HEK293 (cell line): Measurements from ENCODE around the gene FBXW2.

Source experiments
- CTCF ChIA-PET: fragments of 350-600 bp; formaldehyde crosslinking; extraction: SDS; loops from one replicate; lab custom pipeline; 2021; ENCODE audit warnings: antibody characterized with exemption; lab: Yijun Ruan, JAX
- POLR2A ChIA-PET: fragments of 300-600 bp; formaldehyde crosslinking; extraction: SDS; loops from one replicate; lab custom pipeline; 2020; ENCODE audit warnings: antibody characterized with exemption, inconsistent platforms; lab: Yijun Ruan, JAX
- H3K27ac ChIP-seq: fragments of 200-500 bp; sonication (Bioruptor generic); 2 replicates; pipeline ENCODE4 v1.5.1; 2014; ENCODE audit warnings: low read depth, low read length, control low read depth, inconsistent platforms; ENCODE audit errors: extremely low read depth
- H3K36me3 ChIP-seq, 2 experiments: fragments of 200-500 bp in 1 of 2; sonication (Bioruptor generic) in 1 of 2; 1 replicate in 1 of 2; 2 replicates in 1 of 2; pipeline ENCODE4 v1.5.1; 2014 to 2017; ENCODE audit warnings: inconsistent platforms in 2 of 2, low read length in 2 of 2; ENCODE audit not compliant: control insufficient read depth in 2 of 2, insufficient read depth in 1 of 2
- H3K4me1 ChIP-seq: fragments of 200-500 bp; sonication (Bioruptor generic); 2 replicates; pipeline ENCODE4 v1.5.1; 2014; ENCODE audit warnings: mild to moderate bottlenecking, low read length, inconsistent platforms; ENCODE audit not compliant: control insufficient read depth, insufficient read depth
- H3K4me3 ChIP-seq: 2 replicates; pipeline ENCODE4 v1.5.1; 2011; ENCODE audit warnings: low read depth, mild to moderate bottlenecking, control low read depth, low read length, moderate library complexity
- H3K9me3 ChIP-seq: fragments of 200-500 bp; sonication (Bioruptor generic); 2 replicates; pipeline ENCODE4 v1.5.1; 2014; ENCODE audit warnings: low read depth, low read length, inconsistent platforms; ENCODE audit not compliant: control insufficient read depth, insufficient read depth
- GFI1B ChIP-seq: fragments of 450-650 bp; formaldehyde crosslinking; IDR thresholded peaks from 2 replicates; pipeline ENCODE4 v1.5.1; 2016; ENCODE audit warnings: missing biosample characterization, missing genetic modification characterization
- OVOL3 ChIP-seq: fragments of 450-650 bp; formaldehyde crosslinking; IDR thresholded peaks from 2 replicates; pipeline ENCODE4 v1.5.1; 2016; ENCODE audit warnings: missing biosample characterization, missing genetic modification characterization
- ZBTB11 ChIP-seq: fragments of 450-650 bp; formaldehyde crosslinking; conservative IDR thresholded peaks from 2 replicates; pipeline ENCODE4 v1.5.1; 2016; ENCODE audit warnings: low read depth, missing biosample characterization, missing genetic modification characterization
- ZBTB21 ChIP-seq: fragments of 450-650 bp; formaldehyde crosslinking; IDR thresholded peaks from 2 replicates; pipeline ENCODE4 v1.5.1; 2017; ENCODE audit warnings: missing biosample characterization, missing genetic modification characterization
- ZNF148 ChIP-seq: fragments of 450-650 bp; formaldehyde crosslinking; IDR thresholded peaks from 2 replicates; pipeline ENCODE4 v1.5.0; 2017; ENCODE audit warnings: missing biosample characterization, missing genetic modification characterization, borderline replicate concordance
- ZNF23 ChIP-seq: fragments of 450-650 bp; formaldehyde crosslinking; IDR thresholded peaks from 2 replicates; pipeline ENCODE4 v1.5.1; 2016; ENCODE audit warnings: missing biosample characterization, missing genetic modification characterization, borderline replicate concordance
- ZNF248 ChIP-seq: fragments of 450-650 bp; formaldehyde crosslinking; IDR thresholded peaks from 2 replicates; pipeline ENCODE4 v1.5.1; 2017; ENCODE audit warnings: missing biosample characterization, missing genetic modification characterization
- ZNF416 ChIP-seq: fragments of 450-650 bp; formaldehyde crosslinking; IDR thresholded peaks from 2 replicates; pipeline ENCODE4 v1.5.1; 2016; ENCODE audit warnings: missing biosample characterization, missing genetic modification characterization
- ZNF473 ChIP-seq: fragments of 450-650 bp; formaldehyde crosslinking; IDR thresholded peaks from 2 replicates; pipeline ENCODE4 v1.5.1; 2017; ENCODE audit warnings: missing biosample characterization, missing genetic modification characterization
- ZNF596 ChIP-seq: fragments of 450-650 bp; IDR thresholded peaks from 2 replicates; pipeline ENCODE4 v1.5.0; 2018; ENCODE audit warnings: missing biosample characterization, mild to moderate bottlenecking, missing genetic modification characterization, moderate library complexity
- ZNF626 ChIP-seq: fragments of 450-650 bp; sonication (Bioruptor Pico); formaldehyde crosslinking; IDR thresholded peaks from 2 replicates; pipeline ENCODE4 v1.5.1; 2018; ENCODE audit warnings: missing biosample characterization, missing genetic modification characterization, inconsistent platforms
- ZNF654 ChIP-seq: fragments of 450-650 bp; formaldehyde crosslinking; IDR thresholded peaks from 2 replicates; pipeline ENCODE4 v1.5.1; 2016; ENCODE audit warnings: low read depth, missing biosample characterization, missing genetic modification characterization
- ZNF747 ChIP-seq: fragments of 450-650 bp; formaldehyde crosslinking; IDR thresholded peaks from 2 replicates; pipeline ENCODE4 v1.5.1; 2016; ENCODE audit warnings: missing biosample characterization, missing genetic modification characterization
- ZNF785 ChIP-seq: fragments of 450-650 bp; formaldehyde crosslinking; IDR thresholded peaks from 2 replicates; pipeline ENCODE4 v1.5.1; 2016; ENCODE audit warnings: missing biosample characterization, missing genetic modification characterization
- ZSCAN30 ChIP-seq: fragments of 450-650 bp; IDR thresholded peaks from 2 replicates; pipeline ENCODE4 v1.5.1; 2018; ENCODE audit warnings: missing biosample characterization, mild to moderate bottlenecking, missing genetic modification characterization, moderate library complexity
- TF ChIP-seq, protein P1 (sequence below): fragments of 450-650 bp; formaldehyde crosslinking; IDR thresholded peaks from 2 replicates; pipeline ENCODE4 v1.5.1; 2016; ENCODE audit warnings: missing biosample characterization, missing genetic modification characterization
- TF ChIP-seq, protein P2 (sequence below): fragments of 450-650 bp; formaldehyde crosslinking; IDR thresholded peaks from 2 replicates; pipeline ENCODE4 v1.5.1; 2016; ENCODE audit warnings: missing biosample characterization, missing genetic modification characterization, borderline replicate concordance

The FBXW2 gene

GRCh38 chr9:120737416-120738165 is 55.6 kb downstream of the FBXW2 start:
- no peaks in the 10 kb centered on the region for H3K36me3 ChIP-seq
- TF ChIP-seq, protein P1, sequence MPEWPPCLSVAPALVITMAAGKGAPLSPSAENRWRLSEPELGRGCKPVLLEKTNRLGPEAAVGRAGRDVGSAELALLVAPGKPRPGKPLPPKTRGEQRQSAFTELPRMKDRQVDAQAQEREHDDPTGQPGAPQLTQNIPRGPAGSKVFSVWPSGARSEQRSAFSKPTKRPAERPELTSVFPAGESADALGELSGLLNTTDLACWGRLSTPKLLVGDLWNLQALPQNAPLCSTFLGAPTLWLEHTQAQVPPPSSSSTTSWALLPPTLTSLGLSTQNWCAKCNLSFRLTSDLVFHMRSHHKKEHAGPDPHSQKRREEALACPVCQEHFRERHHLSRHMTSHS (tag by site-specific recombination): no peak
- TF ChIP-seq ZNF248 (no peak), ZNF596 (tag by site-specific recombination) (no peak), ZNF785 (no peak), GFI1B (tag by site-specific recombination) (no peak), ZNF473 (tag by site-specific recombination) (no peak), ZNF416 (tag by site-specific recombination) (no peak), ZBTB11 (tag by site-specific recombination) (no peak), ZNF23 (tag by site-specific recombination) (no peak), ZNF747 (tag by site-specific recombination) (no peak), ZNF148 (tag by site-specific recombination) (no peak), ZNF626 (tag by site-specific recombination) (no peak), ZSCAN30 (no peak), OVOL3 (no peak), ZBTB21 (tag by site-specific recombination) (no peak), ZNF654 (tag by site-specific recombination) (no peak)
- TF ChIP-seq, protein P2, sequence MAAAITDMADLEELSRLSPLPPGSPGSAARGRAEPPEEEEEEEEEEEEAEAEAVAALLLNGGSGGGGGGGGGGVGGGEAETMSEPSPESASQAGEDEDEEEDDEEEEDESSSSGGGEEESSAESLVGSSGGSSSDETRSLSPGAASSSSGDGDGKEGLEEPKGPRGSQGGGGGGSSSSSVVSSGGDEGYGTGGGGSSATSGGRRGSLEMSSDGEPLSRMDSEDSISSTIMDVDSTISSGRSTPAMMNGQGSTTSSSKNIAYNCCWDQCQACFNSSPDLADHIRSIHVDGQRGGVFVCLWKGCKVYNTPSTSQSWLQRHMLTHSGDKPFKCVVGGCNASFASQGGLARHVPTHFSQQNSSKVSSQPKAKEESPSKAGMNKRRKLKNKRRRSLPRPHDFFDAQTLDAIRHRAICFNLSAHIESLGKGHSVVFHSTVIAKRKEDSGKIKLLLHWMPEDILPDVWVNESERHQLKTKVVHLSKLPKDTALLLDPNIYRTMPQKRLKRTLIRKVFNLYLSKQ (tag by site-specific recombination): no peak
- H3K4me1 ChIP-seq: no peaks in the 10 kb centered on the region
- POLR2A ChIA-PET: no interaction called here
- H3K4me3 ChIP-seq: no peak overlapping the region
- no peaks in the 10 kb centered on the region for H3K9me3 ChIP-seq
- CTCF ChIA-PET: interaction anchor here (0.6 to 2.6 kb wide), 4 partner anchors 12 to 197 kb away, joined by 3 to 9 read pairs (median 4); no protein-coding TSS in a partner anchor
- H3K27ac ChIP-seq: no peak overlapping the region
